Ascending aorta (tissue), 2 donors: ENCODE measurements around the gene ELFN2. TPM values are rescaled to one million over a fixed set of nuclear protein-coding genes. Genes with fewer than 3 reads are reported as not detected.

Experiments
- DNase-seq, 2 donors: peaks; one replicate each; pipeline ENCODE4 v3.0.0-alpha.2; 2019; ENCODE audit warnings: low spot score in 2 of 2
- H3K27ac ChIP-seq, 2 donors: fragments of 200-600 bp; sonication (generic); one replicate each; pipeline ENCODE4 v1.5.1; 2016 to 2017; ENCODE audit warnings: mild to moderate bottlenecking in 1 of 2
- H3K27me3 ChIP-seq: fragments of 200-600 bp; sonication (generic); one replicate; pipeline ENCODE4 v1.5.1; 2017
- H3K36me3 ChIP-seq, 2 donors: fragments of 200-600 bp; sonication (generic); one replicate each; pipeline ENCODE4 v1.5.1; 2016
- H3K4me1 ChIP-seq, 2 donors: fragments of 200-600 bp; sonication (generic); one replicate each; pipeline ENCODE4 v1.5.1; 2016 to 2017; ENCODE audit warnings: mild to moderate bottlenecking in 1 of 2
- H3K4me3 ChIP-seq, 2 donors: fragments of 200-600 bp; sonication (generic); one replicate each; pipeline ENCODE4 v1.5.1; 2016 to 2017; ENCODE audit warnings: mild to moderate bottlenecking in 1 of 2
- H3K9me3 ChIP-seq, 2 donors: fragments of 200-600 bp; sonication (generic); one replicate each; pipeline ENCODE4 v1.5.1; 2016
- CTCF ChIP-seq, 3 experiments: fragments of 200-600 bp in 2 of 3; fragments of 450-650 bp in 1 of 3; sonication (generic) in 2 of 3; IDR thresholded peaks; one replicate each; pipeline ENCODE4 v1.5.1; 2016 to 2019; ENCODE audit warnings: antibody characterized with exemption in 3 of 3, mild to moderate bottlenecking in 1 of 3, moderate library complexity in 1 of 3
- intact Hi-C: fragments of 100-400 bp; cut with DNase I; formaldehyde crosslinking; loops from one replicate; pipeline ENCODE4 v1.15.1; 2023
- total RNA-seq: library from RNA; depleted of rRNA; stranded (reverse); fragments of >200 nt; gene quantifications from one replicate; pipeline ENCODE4 v1.1.0, GENCODE V29; 2016

Gene ELFN2
- total RNA-seq, 1 donor from 2014 or later, result not detected

- Histone ChIP-seq H3K4me3 (no peak overlapping the region), H3K27ac (no peak overlapping the region), H3K36me3 (no peaks in the 10 kb centered on the region), H3K27me3 (no peaks in the 10 kb centered on the region), H3K4me1 (no peaks in the 10 kb centered on the region), H3K9me3 (no peaks in the 10 kb centered on the region)
- intact Hi-C loops, result no loop called here
- TF ChIP-seq CTCF (IDR thresholded peaks at IDR 0.05), result no peak
- no peak for DNase-seq
Measured at GRCh38 chr22:37383341-37383740, 43.9 kb downstream of the ELFN2 start.

- intact Hi-C loops, result no loop called here
- H3K27me3 ChIP-seq, result no peaks in the 10 kb centered on the region
- TF ChIP-seq CTCF (IDR thresholded peaks at IDR 0.05), result no peak
- no peak overlapping the region for H3K27ac ChIP-seq
- no peaks in the 10 kb centered on the region for H3K4me1 ChIP-seq
- H3K4me3 ChIP-seq, result no peak overlapping the region
- H3K9me3 ChIP-seq, result no peaks in the 10 kb centered on the region
- no peak for DNase-seq
- no peaks in the 10 kb centered on the region for H3K36me3 ChIP-seq
Measured at GRCh38 chr22:37381489-37381888, 45.8 kb downstream of the ELFN2 start.

GRCh38 chr22:37379722-37380121, 47.6 kb downstream of the ELFN2 start:
- no peak for TF ChIP-seq CTCF (IDR thresholded peaks at IDR 0.05)
- no peak overlapping the region for H3K4me3 ChIP-seq
- no peaks in the 10 kb centered on the region for H3K9me3 ChIP-seq
- peaks cover 3% of the 10 kb centered on the region for H3K27me3 ChIP-seq
- no peak overlapping the region for H3K27ac ChIP-seq
- H3K36me3 ChIP-seq, result no peaks in the 10 kb centered on the region
- DNase-seq, result no peak
- intact Hi-C loops, result no loop called here
- H3K4me1 ChIP-seq, result no peaks in the 10 kb centered on the region

- Histone ChIP-seq H3K4me3 (no peak overlapping the region), H3K9me3 (no peaks in the 10 kb centered on the region), H3K4me1 (no peaks in the 10 kb centered on the region), H3K36me3 (no peaks in the 10 kb centered on the region), H3K27me3 (peaks cover 3% of the 10 kb centered on the region), H3K27ac (no peak overlapping the region)
- no peak for TF ChIP-seq CTCF (IDR thresholded peaks at IDR 0.05)
- no peak for DNase-seq
- intact Hi-C loops, result no loop called here
Measured at GRCh38 chr22:37379085-37379484, 48.2 kb downstream of the ELFN2 start.

- H3K36me3 ChIP-seq, result no peaks in the 10 kb centered on the region
- no peaks in the 10 kb centered on the region for H3K4me1 ChIP-seq
- peaks cover 3% of the 10 kb centered on the region for H3K27me3 ChIP-seq
- H3K9me3 ChIP-seq, result no peaks in the 10 kb centered on the region
- no peak for DNase-seq
- H3K27ac ChIP-seq, result no peak overlapping the region
- TF ChIP-seq CTCF (IDR thresholded peaks at IDR 0.05), result no peak
- intact Hi-C loops, result no loop called here
- no peak overlapping the region for H3K4me3 ChIP-seq
Measured at GRCh38 chr22:37378642-37379058, 48.6 kb downstream of the ELFN2 start.

- Histone ChIP-seq H3K9me3 (no peaks in the 10 kb centered on the region), H3K4me3 (no peak overlapping the region), H3K27me3 (peaks cover 3% of the 10 kb centered on the region), H3K4me1 (no peaks in the 10 kb centered on the region), H3K27ac (no peak overlapping the region), H3K36me3 (no peaks in the 10 kb centered on the region)
- TF ChIP-seq CTCF (IDR thresholded peaks at IDR 0.05), result no peak
- no peak for DNase-seq
- intact Hi-C loops, result no loop called here
Measured at GRCh38 chr22:37377927-37378326, 49.4 kb downstream of the ELFN2 start.
